ENCODE measurements around the gene BMS1.

DNA sequence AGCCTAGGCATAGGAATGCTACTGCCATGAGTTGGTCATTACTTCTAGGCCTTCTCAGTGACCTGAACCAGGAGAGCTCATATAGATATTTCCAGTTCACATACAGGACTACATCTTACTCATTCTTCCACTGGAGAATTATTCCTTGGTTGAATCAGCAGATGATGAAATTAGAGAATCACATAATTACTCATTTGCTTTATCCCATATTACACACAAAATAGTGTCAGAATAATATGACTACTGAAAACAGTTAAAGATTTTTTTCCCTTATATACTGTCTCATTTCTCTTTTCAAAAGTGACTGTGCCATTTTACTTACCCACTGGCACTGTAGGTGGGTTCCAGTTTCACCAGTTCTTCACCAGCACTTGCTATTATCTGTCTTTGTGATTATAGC, 18.5 kb downstream of the BMS1 start:
- TF ChIP-seq EZH2 (IDR thresholded peaks at IDR 0.05; ENCODE audit: borderline replicate concordance) (no peak), EZH2phosphoT487 (IDR thresholded peaks at IDR 0.05; ENCODE audit: low read depth, severe bottlenecking, unreplicated experiment) (no peak)
- TF ChIP-seq, protein P1, sequence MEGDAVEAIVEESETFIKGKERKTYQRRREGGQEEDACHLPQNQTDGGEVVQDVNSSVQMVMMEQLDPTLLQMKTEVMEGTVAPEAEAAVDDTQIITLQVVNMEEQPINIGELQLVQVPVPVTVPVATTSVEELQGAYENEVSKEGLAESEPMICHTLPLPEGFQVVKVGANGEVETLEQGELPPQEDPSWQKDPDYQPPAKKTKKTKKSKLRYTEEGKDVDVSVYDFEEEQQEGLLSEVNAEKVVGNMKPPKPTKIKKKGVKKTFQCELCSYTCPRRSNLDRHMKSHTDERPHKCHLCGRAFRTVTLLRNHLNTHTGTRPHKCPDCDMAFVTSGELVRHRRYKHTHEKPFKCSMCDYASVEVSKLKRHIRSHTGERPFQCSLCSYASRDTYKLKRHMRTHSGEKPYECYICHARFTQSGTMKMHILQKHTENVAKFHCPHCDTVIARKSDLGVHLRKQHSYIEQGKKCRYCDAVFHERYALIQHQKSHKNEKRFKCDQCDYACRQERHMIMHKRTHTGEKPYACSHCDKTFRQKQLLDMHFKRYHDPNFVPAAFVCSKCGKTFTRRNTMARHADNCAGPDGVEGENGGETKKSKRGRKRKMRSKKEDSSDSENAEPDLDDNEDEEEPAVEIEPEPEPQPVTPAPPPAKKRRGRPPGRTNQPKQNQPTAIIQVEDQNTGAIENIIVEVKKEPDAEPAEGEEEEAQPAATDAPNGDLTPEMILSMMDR (IDR thresholded peaks at IDR 0.05; ENCODE audit: poor library complexity), result no peak

Data from hepatocyte (in vitro differentiated cells).